Activated T-helper 1 cell treated with Interleukin-2 at 50 U/mL for 16 hours (primary cell): ENCODE measurements around the gene FAM163B.

Source experiments
- DNase-seq: peaks from one replicate; pipeline ENCODE4 v3.0.0-alpha.2; 2020; ENCODE audit warnings: low read depth

FAM163B gene

GRCh38 chr9:133615606-133616188 is 6.5 kb upstream of the FAM163B start:
- no peak for DNase-seq

DNA sequence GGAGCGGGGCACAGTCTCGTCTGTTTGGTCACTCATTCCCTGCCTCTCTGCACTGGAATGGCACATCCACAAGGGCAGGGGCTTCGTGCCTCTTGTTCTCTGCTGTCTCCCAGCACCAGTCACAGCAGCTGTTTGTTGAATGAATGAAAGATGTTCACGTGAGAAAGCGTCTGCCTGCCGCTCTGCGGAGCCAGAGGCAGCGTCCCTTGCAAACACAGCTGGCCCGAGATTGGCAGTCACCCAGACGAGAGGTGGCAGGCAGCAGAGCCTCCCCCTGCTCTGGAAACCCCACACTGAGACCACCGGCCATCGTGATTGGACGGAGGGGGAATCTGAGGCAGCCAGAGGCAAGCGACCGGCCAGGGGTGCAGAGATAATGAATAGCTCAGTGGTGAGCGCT is 6.0 kb upstream of the FAM163B start:
- DNase-seq = no peak

DNA sequence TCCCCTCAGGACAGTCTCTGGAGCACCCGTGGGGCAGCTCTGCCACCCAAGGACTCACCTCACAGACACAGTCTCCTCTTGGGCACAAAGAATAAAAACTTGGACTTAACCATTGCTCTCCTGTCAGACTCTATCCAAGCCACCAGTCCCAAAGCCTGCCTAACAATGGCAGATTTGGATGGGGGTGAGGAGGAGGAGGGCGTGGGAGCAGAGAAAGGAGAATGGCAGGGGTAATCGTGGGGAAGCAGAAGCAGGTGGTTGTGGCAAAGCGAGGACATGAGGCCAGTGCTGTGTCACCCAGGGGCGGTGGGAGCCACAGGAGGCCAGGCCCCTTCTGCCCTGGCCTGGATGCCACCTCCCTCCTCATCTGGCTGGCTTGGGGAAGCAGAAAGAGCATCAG is 5.5 kb upstream of the FAM163B start:
- no peak for DNase-seq

GRCh38 chr9:133614056-133614455 is 4.9 kb upstream of the FAM163B start:
- DNase-seq = no peak

DNA sequence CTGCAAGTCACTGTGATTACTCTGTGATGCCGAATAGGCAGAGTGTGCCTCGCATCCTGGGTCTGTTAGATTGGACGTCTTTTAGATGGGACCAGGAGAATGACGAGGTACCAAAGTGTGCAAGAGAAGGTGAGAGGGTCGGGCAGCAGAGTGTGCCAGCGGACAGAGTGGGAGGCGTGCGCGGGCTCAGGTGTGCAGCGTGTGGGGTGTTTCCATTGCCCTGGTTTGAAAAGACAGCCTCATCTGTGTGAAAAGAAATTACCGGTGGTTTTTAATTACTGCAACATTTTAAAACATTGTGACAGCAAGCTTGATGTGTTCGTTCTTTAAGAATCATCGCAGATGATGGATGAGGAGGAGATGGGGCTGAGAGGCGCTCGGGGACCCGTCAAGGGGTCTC is 4.2 kb upstream of the FAM163B start:
- no peak for DNase-seq

GRCh38 chr9:133612816-133613215 is 3.6 kb upstream of the FAM163B start:
- no peak for DNase-seq

- no peak for DNase-seq
Measured at GRCh38 chr9:133612051-133612450, 2.9 kb upstream of the FAM163B start.

GRCh38 chr9:133610845-133611244 is 1.7 kb upstream of the FAM163B start:
- DNase-seq = no peak

DNA sequence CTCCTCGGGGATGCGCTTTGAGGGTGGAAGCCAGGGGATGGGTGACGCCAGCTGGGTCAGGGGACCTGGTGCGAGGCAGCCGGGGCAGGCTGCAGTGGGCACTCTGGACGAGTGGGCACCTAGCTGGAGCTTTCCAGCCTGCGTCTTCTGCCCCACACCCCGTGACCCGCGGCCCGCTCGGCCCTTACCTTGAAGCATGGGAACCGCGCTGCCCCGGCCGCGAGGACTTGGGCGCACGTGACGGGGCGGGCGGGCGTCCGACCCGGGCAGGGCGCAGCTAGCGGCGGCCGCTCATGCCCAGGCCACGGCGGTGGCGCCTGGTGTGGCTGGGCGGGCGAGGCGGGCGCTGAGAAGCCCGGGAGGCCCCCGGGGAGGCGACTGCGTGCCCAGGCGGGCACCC is 300 bp downstream of the FAM163B start:
- no peak for DNase-seq

DNA sequence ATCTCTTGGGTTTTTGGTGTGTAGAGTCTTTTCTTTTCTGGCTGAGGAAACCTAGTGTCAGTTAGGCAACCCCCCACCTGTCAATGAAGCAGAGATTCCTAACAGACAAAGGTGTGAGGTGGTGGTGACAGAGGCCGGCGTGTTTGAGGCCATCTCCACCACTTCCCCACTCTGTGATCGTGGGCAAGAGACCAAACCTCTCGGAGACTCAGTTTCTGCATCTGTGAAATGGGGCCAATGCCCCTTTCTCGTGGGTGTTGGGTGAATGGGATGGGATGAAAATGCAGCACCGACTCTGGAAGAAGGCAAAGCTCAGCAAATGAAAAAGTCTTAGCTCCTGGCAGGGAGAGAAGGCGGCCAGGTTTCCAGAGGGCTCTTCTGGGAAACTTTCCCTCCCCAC is 807 bp downstream of the FAM163B start:
- no peak for DNase-seq

DNA sequence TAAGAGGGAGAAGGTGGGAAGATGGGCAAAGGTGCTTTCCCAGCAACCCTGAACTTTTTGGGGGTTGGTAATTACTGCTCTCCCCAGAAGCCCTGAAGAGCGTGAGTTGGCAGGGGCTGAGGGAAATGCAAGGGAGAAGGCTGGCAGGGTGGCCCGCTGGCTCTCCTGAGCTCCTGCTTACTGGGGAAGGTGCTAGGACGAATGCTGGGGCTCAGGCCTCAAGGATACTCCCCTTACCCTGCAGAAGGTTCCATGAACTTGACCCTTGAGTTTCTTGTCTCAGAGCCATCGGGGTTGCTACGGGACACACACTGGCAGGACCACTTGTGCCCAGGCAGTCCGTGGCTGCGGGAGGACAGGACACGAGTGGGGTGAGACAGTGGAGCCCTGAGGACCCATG is 1.2 kb downstream of the FAM163B start:
- DNase-seq = no peak

DNA sequence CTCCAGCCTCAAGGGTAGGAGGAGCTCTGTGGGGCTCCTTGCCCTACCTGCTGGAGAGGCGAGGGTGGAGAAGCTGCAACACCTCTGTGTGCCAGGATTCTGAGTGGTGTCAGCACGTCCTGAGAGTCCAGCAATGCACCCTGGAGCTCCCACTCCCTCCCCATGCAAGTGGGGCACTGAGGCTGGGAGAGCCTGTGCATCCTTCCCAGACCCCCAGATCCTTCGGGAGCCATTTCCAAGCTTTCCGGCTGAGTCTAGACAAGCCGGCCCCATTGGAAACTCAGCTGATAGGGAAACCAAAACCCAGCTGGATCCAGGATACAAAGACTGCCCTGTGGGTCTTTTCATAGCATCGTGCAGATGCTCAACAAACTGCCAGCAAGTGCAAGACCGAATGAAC is 1.8 kb downstream of the FAM163B start:
- no peak for DNase-seq

DNA sequence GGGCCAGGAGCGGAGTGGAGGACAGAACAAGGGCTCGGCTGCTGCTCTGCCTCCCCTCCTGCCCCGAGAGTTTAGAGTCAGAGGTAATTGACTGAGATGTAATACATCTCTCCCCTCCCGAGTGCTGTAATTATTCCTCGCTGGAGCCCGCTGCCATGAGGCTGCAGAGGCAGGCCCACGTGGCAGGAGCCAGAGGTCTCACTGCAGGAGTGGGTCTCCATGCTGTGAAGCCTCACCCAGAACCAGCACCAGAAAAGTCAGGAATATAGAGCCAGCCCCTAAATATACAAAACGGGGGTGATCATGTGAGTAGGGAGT is 2.5 kb downstream of the FAM163B start:
- DNase-seq = no peak

GRCh38 chr9:133605856-133606707 is 3.1 kb downstream of the FAM163B start:
- no peak for DNase-seq

- DNase-seq = no peak
Measured at GRCh38 chr9:133605446-133605845, 3.7 kb downstream of the FAM163B start.

DNA sequence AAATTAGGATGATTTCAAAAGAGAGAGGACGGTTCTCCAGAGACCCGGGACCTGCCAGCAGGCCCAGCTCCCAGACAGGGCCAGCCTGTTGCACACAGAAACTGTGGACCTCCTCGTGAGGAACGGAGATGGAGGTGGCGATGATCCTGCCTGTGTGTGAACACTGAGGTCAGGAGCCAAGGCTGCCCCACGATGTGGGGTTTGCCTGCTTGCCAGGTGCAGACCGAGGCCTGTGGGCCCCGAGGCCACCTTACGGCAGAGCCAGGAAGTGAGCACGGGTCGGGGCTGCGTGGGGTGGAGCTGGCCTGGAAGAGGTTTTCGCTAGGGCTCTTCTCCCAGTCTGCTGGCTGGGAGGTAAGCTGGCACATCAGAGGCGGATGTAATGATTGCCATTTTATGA is 4.3 kb downstream of the FAM163B start:
- no peak for DNase-seq

DNA sequence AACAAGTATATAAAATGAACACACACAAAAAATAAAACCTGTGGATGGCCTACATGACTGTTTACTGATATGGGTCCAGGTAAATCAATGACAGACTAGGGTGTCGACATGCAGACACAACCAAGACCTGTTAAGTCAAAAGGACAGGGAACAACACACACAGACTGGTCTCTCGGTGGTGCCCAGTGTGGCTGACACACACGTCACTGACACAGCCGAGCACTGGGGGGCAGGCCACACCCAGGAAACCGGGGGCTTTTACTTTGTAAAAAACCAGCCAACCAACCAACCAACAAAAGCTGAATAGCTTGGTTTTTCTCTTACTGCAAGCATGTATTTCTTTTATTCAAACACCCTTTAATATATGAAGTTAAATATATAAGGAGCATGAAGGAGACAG is 5.0 kb downstream of the FAM163B start:
- no peak for DNase-seq

DNA sequence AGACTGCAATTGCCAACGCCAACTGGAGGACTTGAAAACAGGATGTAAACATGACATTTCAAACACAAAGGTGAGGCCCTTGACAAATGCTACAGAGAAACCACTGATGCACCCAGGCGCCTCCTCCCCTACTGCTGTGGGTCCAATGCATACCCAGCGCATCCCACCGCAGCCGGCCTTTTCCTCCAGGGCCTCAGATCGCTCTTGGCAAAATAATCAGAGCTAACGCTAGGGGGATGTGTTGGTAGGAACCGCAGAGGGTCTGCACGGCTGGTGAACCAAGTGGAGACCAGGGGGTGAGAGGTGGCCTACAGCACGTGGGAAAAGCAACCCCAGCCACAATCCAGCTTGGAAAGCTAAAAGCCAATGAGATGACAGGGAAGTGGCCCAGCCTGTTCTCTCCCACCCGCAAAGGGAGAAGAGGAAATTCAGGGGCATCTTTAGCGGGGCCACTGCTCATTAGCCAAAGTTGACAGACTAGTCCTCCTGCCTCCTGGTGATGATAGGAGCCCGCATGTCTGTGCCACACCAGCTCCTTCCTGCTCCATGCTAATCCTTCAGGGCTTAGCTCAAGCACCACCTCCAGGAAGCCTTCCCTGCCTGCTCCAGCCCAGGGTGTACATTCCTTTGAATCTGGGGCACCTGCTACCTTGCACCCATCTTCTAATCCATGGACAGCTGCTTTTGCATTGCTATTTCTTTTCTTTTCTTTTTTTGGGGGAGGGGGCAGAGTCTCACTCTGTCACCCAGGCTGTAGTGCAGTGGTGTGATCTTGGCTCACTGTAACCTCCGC is 5.9 kb downstream of the FAM163B start:
- no peak for DNase-seq

DNA sequence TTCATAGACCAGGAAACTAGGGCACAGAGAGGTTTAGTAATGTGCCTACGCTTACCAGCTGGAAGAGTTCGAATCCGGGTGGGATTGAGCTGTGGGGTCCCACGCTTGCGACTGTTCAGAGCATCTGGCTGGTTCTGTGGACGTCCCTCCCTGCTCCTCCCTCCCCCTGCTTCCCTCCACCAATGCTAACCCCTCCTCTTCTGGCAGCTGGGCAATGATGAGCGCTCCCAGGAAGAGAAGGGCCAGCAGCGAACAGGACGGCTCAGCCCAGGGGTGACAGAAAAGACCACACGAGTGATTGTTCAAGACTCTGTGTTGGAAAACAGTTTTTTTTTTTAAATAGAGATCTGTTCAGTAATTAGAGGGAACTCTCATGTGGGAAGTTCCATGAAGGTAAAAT is 6.9 kb downstream of the FAM163B start:
- no peak for DNase-seq

- no peak for DNase-seq
Measured at GRCh38 chr9:133601746-133602145, 7.4 kb downstream of the FAM163B start.

DNA sequence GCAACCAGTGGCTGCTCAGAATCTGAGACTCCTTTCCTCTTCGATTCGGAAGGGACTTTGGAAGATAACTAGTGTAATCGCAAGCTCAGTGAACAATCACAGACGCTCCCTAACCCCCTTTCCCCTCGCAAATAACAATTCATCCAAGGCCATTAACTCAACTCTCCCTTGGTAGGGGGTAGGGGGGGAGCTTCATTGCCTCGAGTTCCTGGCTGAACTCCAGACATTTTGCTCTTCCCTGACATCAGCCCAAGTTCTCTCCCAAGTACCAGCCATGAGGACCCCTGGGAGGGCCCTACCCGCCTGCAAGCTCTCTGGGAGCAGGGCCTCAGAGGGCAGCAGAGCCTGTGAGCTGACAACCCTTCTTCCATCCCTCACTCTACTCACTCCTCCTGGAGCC is 8.4 kb downstream of the FAM163B start:
- no peak for DNase-seq

GRCh38 chr9:133599470-133600173 is 9.6 kb downstream of the FAM163B start:
- DNase-seq = no peak

GRCh38 chr9:133598978-133599377 is 10.2 kb downstream of the FAM163B start:
- no peak for DNase-seq
